Measurements from ENCODE around the gene ARHGAP22.

GRCh38 chr10:48527756-48528155, 77.1 kb downstream of the ARHGAP22 start:
- no peak for TF ChIP-seq CTCF (conservative IDR thresholded peaks at IDR 0.05 in 1 of 2, IDR thresholded peaks at IDR 0.05 in 1 of 2; ENCODE audit: low read depth in 1 of 2, low read length in 2 of 2)
- no peak for TF ChIP-seq EZH2 (IDR thresholded peaks at IDR 0.05; ENCODE audit: low read length, missing control alignments)
